Measurements from ENCODE around the gene TFF2. TPM values are rescaled to one million over a fixed set of nuclear protein-coding genes. Genes with fewer than 3 reads are reported as not detected.

Gene TFF2
- total and polyA plus RNA-seq, 7 donors = not detected

GRCh38 chr21:42367367-42368165, 16.8 kb upstream of the TFF2 start:
- DNase-seq (no peak), ATAC-seq (no peak)
- TF ChIP-seq CTCF (IDR thresholded peaks at IDR 0.05) = no peak
- H3K9me3 ChIP-seq = no peaks in the 10 kb centered on the region
- H3K4me1 ChIP-seq = no peaks in the 10 kb centered on the region
- intact Hi-C loops (cut with DNase I) = no loop called here
- H3K36me3 ChIP-seq (ENCODE audit: insufficient read depth in 1 of 2, low read depth in 1 of 2) = no peaks in the 10 kb centered on the region
- no peak overlapping the region for H3K27ac ChIP-seq
- WGBS, 3 donors = 77 to 80% (median 79%) methylated on average over 14 of the region's 14 CpGs
- no peak overlapping the region for H3K4me3 ChIP-seq
- peaks cover 0 to 34% (median 0%) of the 10 kb centered on the region in 3 donors for H3K27me3 ChIP-seq (ENCODE audit: insufficient read depth in 3 of 3, low read length in 2 of 3)

- ATAC-seq = no peak
- 80 to 85% (median 80%) methylated on average over 19 of the region's 19 CpGs for WGBS, 3 donors
- Histone ChIP-seq H3K9me3 (no peaks in the 10 kb centered on the region), H3K4me1 (no peaks in the 10 kb centered on the region), H3K36me3 (ENCODE audit: insufficient read depth in 1 of 2, low read depth in 1 of 2) (no peaks in the 10 kb centered on the region), H3K4me3 (no peak within 1 kb of the TSS), H3K27me3 (ENCODE audit: insufficient read depth in 3 of 3, low read length in 2 of 3) (peaks cover 0 to 34% (median 0%) of the 10 kb centered on the region in 3 donors), H3K27ac (no peak within 1 kb of the TSS)
- DNase-seq = no peak
- intact Hi-C loops (cut with DNase I) = no loop called here
- no peak for TF ChIP-seq CTCF (IDR thresholded peaks at IDR 0.05)
Observed at GRCh38 chr21:42366292-42367010, 15.7 kb upstream of the TFF2 start, which contains the start of gene TFF1. Gene TFF1 (minus strand): TSS chr21:42366535. CDS start chr21:42366495, 40 bp downstream.

- no peaks in the 10 kb centered on the region for H3K36me3 ChIP-seq (ENCODE audit: insufficient read depth in 1 of 2, low read depth in 1 of 2)
- TF ChIP-seq CTCF (IDR thresholded peaks at IDR 0.05) = no peak
- DNase-seq = no peak
- H3K27ac ChIP-seq = no peak overlapping the region
- WGBS, 3 donors = 68 to 78% (median 68%) methylated on average over 6 of the region's 6 CpGs
- no peaks in the 10 kb centered on the region for H3K4me1 ChIP-seq
- intact Hi-C loops (cut with DNase I) = no loop called here
- no peak for ATAC-seq
- H3K4me3 ChIP-seq = no peak overlapping the region
- no peaks in the 10 kb centered on the region for H3K9me3 ChIP-seq
- peaks cover 0 to 34% (median 2%) of the 10 kb centered on the region in 3 donors for H3K27me3 ChIP-seq (ENCODE audit: insufficient read depth in 3 of 3, low read length in 2 of 3)
Observed at GRCh38 chr21:42365770-42366169, 15.0 kb upstream of the TFF2 start.

- 67 to 75% (median 70%) methylated on average over 13 of the region's 13 CpGs for WGBS, 3 donors
- Histone ChIP-seq H3K4me3 (no peak overlapping the region), H3K36me3 (ENCODE audit: insufficient read depth in 1 of 2, low read depth in 1 of 2) (no peaks in the 10 kb centered on the region), H3K27ac (no peak overlapping the region), H3K9me3 (no peaks in the 10 kb centered on the region), H3K27me3 (ENCODE audit: insufficient read depth in 3 of 3, low read length in 2 of 3) (peaks cover 0 to 25% (median 12%) of the 10 kb centered on the region in 3 donors), H3K4me1 (no peaks in the 10 kb centered on the region)
- TF ChIP-seq CTCF (IDR thresholded peaks at IDR 0.05) = no peak
- ATAC-seq (peak in 1 of 4 donors; percentile 19), DNase-seq (no peak)
- intact Hi-C loops (cut with DNase I) = no loop called here
Observed at GRCh38 chr21:42364304-42364865, 13.6 kb upstream of the TFF2 start.

All from psoas muscle (tissue), 8 donors.